Eye (tissue), 1 donor: ENCODE data around the gene KLHL13.
"Not testable (repeated sequence)": the region's sequence is repeated elsewhere in the genome, so short reads cannot be mapped to it uniquely, and the experiment has no call there.

Source experiments
- DNase-seq: peaks from one replicate; pipeline ENCODE4 v3.0.0-alpha.2; 2015

The KLHL13 gene

GRCh38 chrX:117989512-117989911 lies 127.1 kb downstream of the KLHL13 start:
- no peak for DNase-seq

- no peak for DNase-seq
Measured at GRCh38 chrX:117987373-117987772, 129.2 kb downstream of the KLHL13 start.

- no peak for DNase-seq
Measured at GRCh38 chrX:117985241-117985640, 131.4 kb downstream of the KLHL13 start.

- DNase-seq: no peak
Measured at GRCh38 chrX:117982694-117983392, 133.8 kb downstream of the KLHL13 start.

GRCh38 chrX:117978402-117978801 lies 138.2 kb downstream of the KLHL13 start:
- no peak for DNase-seq

GRCh38 chrX:117977526-117977925 lies 139.1 kb downstream of the KLHL13 start:
- DNase-seq: no peak

- peak; percentile 49 for DNase-seq
Measured at GRCh38 chrX:117973110-117973807, 143.4 kb downstream of the KLHL13 start.

- DNase-seq: peak; percentile 54
Measured at GRCh38 chrX:117972711-117973109, 143.9 kb downstream of the KLHL13 start.

GRCh38 chrX:117969782-117970181 lies 146.8 kb downstream of the KLHL13 start:
- DNase-seq: no peak

GRCh38 chrX:117969328-117969727 lies 147.3 kb downstream of the KLHL13 start:
- DNase-seq: no peak

- no peak for DNase-seq
Measured at GRCh38 chrX:117959045-117959444, 157.6 kb downstream of the KLHL13 start.

GRCh38 chrX:117957128-117957527 lies 159.5 kb downstream of the KLHL13 start:
- DNase-seq: no peak

GRCh38 chrX:117939296-117939695 lies 177.3 kb downstream of the KLHL13 start:
- not testable (repeated sequence) for DNase-seq

- DNase-seq: no peak
Measured at GRCh38 chrX:117936118-117936517, 180.5 kb downstream of the KLHL13 start.

- not testable (repeated sequence) for DNase-seq
Measured at GRCh38 chrX:117930116-117930515, 186.5 kb downstream of the KLHL13 start.

- no peak for DNase-seq
Measured at GRCh38 chrX:117919755-117920154, 196.9 kb downstream of the KLHL13 start.

GRCh38 chrX:117910216-117910615 lies 206.4 kb downstream of the KLHL13 start:
- no peak for DNase-seq

GRCh38 chrX:117898226-117898625 lies 218.4 kb downstream of the KLHL13 start:
- DNase-seq: no peak

GRCh38 chrX:117895418-117895817 lies 221.2 kb downstream of the KLHL13 start:
- no peak for DNase-seq

- DNase-seq: no peak
Measured at GRCh38 chrX:117892469-117892868, 224.1 kb downstream of the KLHL13 start.

- DNase-seq: no peak
Measured at GRCh38 chrX:117871796-117872195, 244.8 kb downstream of the KLHL13 start.

GRCh38 chrX:117860517-117860916 lies 256.1 kb downstream of the KLHL13 start:
- DNase-seq: no peak

GRCh38 chrX:117854806-117855205 lies 261.8 kb downstream of the KLHL13 start:
- DNase-seq: no peak

- DNase-seq: no peak
Measured at GRCh38 chrX:117851025-117851424, 265.6 kb downstream of the KLHL13 start.
